Thyroid gland (tissue), 4 donors: ENCODE measurements around the gene NDUFS8. TPM values are rescaled to one million over a fixed set of nuclear protein-coding genes. Genes with fewer than 3 reads are reported as not detected.
A peak's percentile ranks its signal among the peaks of the same experiment; 100 is the strongest.

ENCODE experiments used
- DNase-seq, 2 donors: peaks; one replicate each; pipeline ENCODE4 v3.0.0-alpha.2; 2019
- H3K27ac ChIP-seq, 3 donors: fragments of 200-600 bp; sonication (generic); 1 replicate in 2 of 3; 2 replicates in 1 of 3; pipeline ENCODE4 v1.5.1; 2016 to 2019; ENCODE audit warnings: mild to moderate bottlenecking in 1 of 3, moderate library complexity in 1 of 3
- H3K27me3 ChIP-seq: fragments of 200-600 bp; sonication (generic); one replicate; pipeline ENCODE4 v1.5.1; 2019
- H3K36me3 ChIP-seq, 2 donors: fragments of 200-600 bp; sonication (generic); one replicate each; pipeline ENCODE4 v1.5.1; 2016 to 2019
- H3K4me1 ChIP-seq, 2 donors: fragments of 200-600 bp; sonication (generic); one replicate each; pipeline ENCODE4 v1.5.1; 2017 to 2019
- H3K4me3 ChIP-seq, 3 donors: fragments of 200-600 bp; sonication (generic); replicated peaks in 1 of 3; 1 replicate in 2 of 3; 2 replicates in 1 of 3; pipeline ENCODE4 v1.5.1; 2016; ENCODE audit warnings: mild to moderate bottlenecking in 1 of 3
- H3K9me3 ChIP-seq: fragments of 200-600 bp; sonication (generic); one replicate; pipeline ENCODE4 v1.5.1; 2017
- POLR2A ChIP-seq, 2 donors: fragments of 450-650 bp; IDR thresholded peaks; one replicate each; pipeline ENCODE4 v1.6.1; 2017; ENCODE audit warnings: antibody characterized with exemption in 2 of 2, mild to moderate bottlenecking in 2 of 2, moderate library complexity in 1 of 2
- WGBS, 2 donors: methylation state at CpG; one replicate each; pipeline ENCODE4 v1.1.5; 2017; 5-methylcytosine and 5-hydroxymethylcytosine counted together
- intact Hi-C: fragments of 100-400 bp; cut with DNase I; formaldehyde crosslinking; loops from one replicate; pipeline ENCODE4 v1.15.1; 2023
- total RNA-seq, 4 donors: library from RNA; depleted of rRNA; stranded (reverse); fragments of >200 nt; gene quantifications; one replicate each; pipeline ENCODE4 v1.2.3, GENCODE V29; 2016
- TF ChIP-seq, protein P1 (sequence below), 6 experiments: fragments of 200-600 bp in 3 of 6; fragments of 450-650 bp in 3 of 6; sonication (generic) in 3 of 6; IDR thresholded peaks; one replicate each; pipeline ENCODE4 v1.5.1; 2016 to 2019; ENCODE audit warnings: antibody characterized with exemption in 6 of 6, mild to moderate bottlenecking in 2 of 6, inconsistent platforms in 1 of 6, moderate library complexity in 1 of 6

Gene NDUFS8
- total RNA-seq, 4 donors from 2014 or later = 222 to 310 (median 254) TPM

GRCh38 chr11:68011051-68011943 lies 19.2 kb upstream of the NDUFS8 start:
- Histone ChIP-seq H3K9me3 (no peaks in the 10 kb centered on the region), H3K27me3 (no peaks in the 10 kb centered on the region), H3K27ac (peak overlapping the region; percentile 67 to 94 (median 93)), H3K36me3 (no peaks in the 10 kb centered on the region), H3K4me3 (no peak overlapping the region), H3K4me1 (peaks cover 12 to 55% of the 10 kb centered on the region in 2 donors)
- WGBS, 2 donors = 87 to 91% methylated on average over 12 to 15 of the region's 16 CpGs
- TF ChIP-seq POLR2A (IDR thresholded peaks at IDR 0.05) = no peak
- TF ChIP-seq, protein P1, sequence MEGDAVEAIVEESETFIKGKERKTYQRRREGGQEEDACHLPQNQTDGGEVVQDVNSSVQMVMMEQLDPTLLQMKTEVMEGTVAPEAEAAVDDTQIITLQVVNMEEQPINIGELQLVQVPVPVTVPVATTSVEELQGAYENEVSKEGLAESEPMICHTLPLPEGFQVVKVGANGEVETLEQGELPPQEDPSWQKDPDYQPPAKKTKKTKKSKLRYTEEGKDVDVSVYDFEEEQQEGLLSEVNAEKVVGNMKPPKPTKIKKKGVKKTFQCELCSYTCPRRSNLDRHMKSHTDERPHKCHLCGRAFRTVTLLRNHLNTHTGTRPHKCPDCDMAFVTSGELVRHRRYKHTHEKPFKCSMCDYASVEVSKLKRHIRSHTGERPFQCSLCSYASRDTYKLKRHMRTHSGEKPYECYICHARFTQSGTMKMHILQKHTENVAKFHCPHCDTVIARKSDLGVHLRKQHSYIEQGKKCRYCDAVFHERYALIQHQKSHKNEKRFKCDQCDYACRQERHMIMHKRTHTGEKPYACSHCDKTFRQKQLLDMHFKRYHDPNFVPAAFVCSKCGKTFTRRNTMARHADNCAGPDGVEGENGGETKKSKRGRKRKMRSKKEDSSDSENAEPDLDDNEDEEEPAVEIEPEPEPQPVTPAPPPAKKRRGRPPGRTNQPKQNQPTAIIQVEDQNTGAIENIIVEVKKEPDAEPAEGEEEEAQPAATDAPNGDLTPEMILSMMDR (IDR thresholded peaks at IDR 0.05) = no peak
- no peak for DNase-seq
- intact Hi-C loops = no loop called here

DNA sequence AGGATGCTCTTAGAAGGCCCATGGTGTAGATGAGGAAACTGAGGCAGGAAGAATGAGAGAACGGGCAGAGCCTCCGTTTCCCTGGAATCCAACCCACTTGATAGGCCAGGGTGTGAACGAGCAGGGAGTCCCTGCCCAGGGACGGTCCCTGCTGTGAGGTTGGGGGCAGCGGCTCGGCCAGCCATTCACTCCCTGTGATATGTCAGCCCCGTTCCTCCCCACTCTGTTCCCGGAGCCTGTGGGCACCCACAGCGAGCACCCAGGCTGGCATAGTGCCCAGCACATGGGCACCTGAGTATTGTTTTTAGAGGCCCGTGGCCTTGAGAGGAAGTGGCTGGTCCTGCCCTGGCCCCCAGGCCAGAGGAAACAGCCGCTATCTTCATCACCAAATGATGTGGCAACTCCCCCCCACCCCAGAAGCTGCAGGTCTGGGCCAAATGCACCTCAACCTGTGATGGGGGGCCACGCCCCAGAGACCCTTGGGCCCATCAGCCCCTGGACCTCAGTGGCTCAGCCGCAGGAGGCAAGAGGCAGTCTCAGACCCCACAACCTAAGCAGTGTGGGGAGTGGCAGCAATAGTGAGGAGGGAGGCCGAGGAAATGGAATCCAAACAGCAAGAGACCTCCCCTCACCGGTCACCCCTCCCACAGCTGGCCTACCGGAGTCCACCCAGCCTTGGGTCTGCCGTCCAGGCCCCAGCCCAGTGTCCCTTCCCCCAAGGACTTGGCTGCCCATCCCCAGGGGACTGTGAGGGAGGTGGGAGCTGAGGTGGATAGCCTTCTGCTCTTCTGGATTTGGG lies 18.2 kb upstream of the NDUFS8 start:
- Histone ChIP-seq H3K4me3 (no peak overlapping the region), H3K9me3 (no peaks in the 10 kb centered on the region), H3K27me3 (no peaks in the 10 kb centered on the region), H3K4me1 (peaks cover 12 to 61% of the 10 kb centered on the region in 2 donors), H3K36me3 (no peaks in the 10 kb centered on the region), H3K27ac (peak overlapping the region in 1 of 3 donors; percentile 94)
- WGBS, 2 donors = 72 to 88% methylated on average over 7 to 11 of the region's 17 CpGs
- intact Hi-C loops = no loop called here
- DNase-seq = no peak
- no peak for TF ChIP-seq POLR2A (IDR thresholded peaks at IDR 0.05)
- TF ChIP-seq, protein P1 (IDR thresholded peaks at IDR 0.05) = no peak

- WGBS, 2 donors = 81% methylated on average over 13 to 15 of the region's 16 CpGs
- peaks cover 12 to 61% of the 10 kb centered on the region in 2 donors for H3K4me1 ChIP-seq
- intact Hi-C loops = no loop called here
Measured at GRCh38 chr11:68012843-68013610, 17.5 kb upstream of the NDUFS8 start.

GRCh38 chr11:68013611-68014156 lies 16.8 kb upstream of the NDUFS8 start:
- Histone ChIP-seq H3K36me3 (no peaks in the 10 kb centered on the region), H3K27me3 (no peaks in the 10 kb centered on the region)
- intact Hi-C loops = no loop called here

More at GRCh38 chr11:68012843-68013610, 17.5 kb upstream of the NDUFS8 start:
- no peaks in the 10 kb centered on the region for H3K27me3 ChIP-seq
- no peaks in the 10 kb centered on the region for H3K36me3 ChIP-seq
- H3K27ac ChIP-seq = peak overlapping the region in 1 of 3 donors; percentile 94
- TF ChIP-seq POLR2A (IDR thresholded peaks at IDR 0.05) = no peak
- TF ChIP-seq, protein P1 (IDR thresholded peaks at IDR 0.05) = no peak
- H3K4me3 ChIP-seq = no peak overlapping the region
- no peaks in the 10 kb centered on the region for H3K9me3 ChIP-seq
- DNase-seq = no peak

More at GRCh38 chr11:68013611-68014156, 16.8 kb upstream of the NDUFS8 start:
- 90 to 94% methylated on average over 9 to 14 of the region's 14 CpGs for WGBS, 2 donors
- no peak for TF ChIP-seq POLR2A (IDR thresholded peaks at IDR 0.05)
- TF ChIP-seq, protein P1 (IDR thresholded peaks at IDR 0.05) = no peak
- Histone ChIP-seq H3K27ac (peak overlapping the region in 1 of 3 donors; percentile 94), H3K4me1 (peaks cover 12 to 61% of the 10 kb centered on the region in 2 donors), H3K9me3 (no peaks in the 10 kb centered on the region), H3K4me3 (no peak overlapping the region)
- DNase-seq = no peak
